MM.1S (cell line): Measurements from ENCODE around the gene AKAP13.

Experiments used
- CTCF ChIP-seq: fragments of 300-600 bp; sonication (generic); IDR thresholded peaks from 2 replicates; pipeline ENCODE4 v1.5.1; 2016; ENCODE audit warnings: antibody characterized with exemption, low read length, mixed read lengths
- EZH2 ChIP-seq: fragments of 300-600 bp; sonication (generic); optimal IDR thresholded peaks from 2 replicates; pipeline ENCODE3; 2017; ENCODE audit warnings: low read depth, mild to moderate bottlenecking, antibody characterized with exemption, low read length, mixed read lengths
- EZH2phosphoT487 ChIP-seq: fragments of 300-600 bp; sonication (generic); IDR thresholded peaks from 2 replicates; pipeline ENCODE4 v1.6.1; 2018; ENCODE audit warnings: antibody characterized with exemption, low read length

DNA sequence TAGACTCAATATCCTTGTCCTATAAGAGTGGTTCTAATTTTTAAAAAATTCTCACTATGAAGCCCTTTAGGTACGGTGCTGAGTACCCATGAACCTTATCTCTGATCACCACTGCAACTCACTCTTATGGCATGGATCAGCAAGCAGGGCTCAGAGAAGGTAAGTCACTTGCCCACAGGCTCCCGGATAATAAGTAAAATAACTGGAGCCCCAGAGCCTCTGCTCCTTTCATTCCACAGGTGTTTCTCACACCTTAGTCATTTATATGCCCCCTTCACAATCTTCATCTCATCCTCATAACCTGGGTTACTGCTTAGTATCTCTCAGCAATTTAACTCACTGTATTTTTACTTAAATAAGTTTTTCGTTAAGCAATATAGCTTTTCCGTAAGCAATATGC, 28.4 kb upstream of the AKAP13 start:
- TF ChIP-seq CTCF (no peak), EZH2 (no peak), EZH2phosphoT487 (no peak)
